ENCODE measurements around the gene EBLN2.
"Not testable (repeated sequence)": the region's sequence is repeated elsewhere in the genome, so short reads cannot be mapped to it uniquely, and the experiment has no call there.

The EBLN2 gene

GRCh38 chr3:73066243-73066642 lies 4.8 kb downstream of the EBLN2 start:
- not testable (repeated sequence) for DNase-seq

DNA sequence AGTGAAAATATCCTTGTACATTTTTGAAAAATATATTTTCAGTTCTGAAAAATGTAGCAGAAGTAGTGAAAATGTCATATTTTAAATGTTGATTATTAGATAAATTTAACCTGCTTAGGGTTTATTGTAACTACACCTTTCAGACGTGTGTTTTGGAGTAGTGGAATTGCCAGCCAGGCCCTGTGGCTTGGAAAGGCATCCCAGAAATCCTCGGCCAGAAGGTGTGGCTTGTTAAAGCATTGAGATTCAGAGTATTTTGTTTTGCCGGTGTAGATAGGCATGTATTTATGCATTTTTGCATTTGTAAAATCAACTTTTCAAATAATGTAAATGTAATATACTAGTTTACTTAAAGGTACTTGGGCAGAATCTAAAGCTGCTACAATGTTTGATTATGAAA lies 7.0 kb downstream of the EBLN2 start:
- no peak for DNase-seq

- DNase-seq = no peak
Measured at GRCh38 chr3:73069187-73069586, 7.7 kb downstream of the EBLN2 start.

DNA sequence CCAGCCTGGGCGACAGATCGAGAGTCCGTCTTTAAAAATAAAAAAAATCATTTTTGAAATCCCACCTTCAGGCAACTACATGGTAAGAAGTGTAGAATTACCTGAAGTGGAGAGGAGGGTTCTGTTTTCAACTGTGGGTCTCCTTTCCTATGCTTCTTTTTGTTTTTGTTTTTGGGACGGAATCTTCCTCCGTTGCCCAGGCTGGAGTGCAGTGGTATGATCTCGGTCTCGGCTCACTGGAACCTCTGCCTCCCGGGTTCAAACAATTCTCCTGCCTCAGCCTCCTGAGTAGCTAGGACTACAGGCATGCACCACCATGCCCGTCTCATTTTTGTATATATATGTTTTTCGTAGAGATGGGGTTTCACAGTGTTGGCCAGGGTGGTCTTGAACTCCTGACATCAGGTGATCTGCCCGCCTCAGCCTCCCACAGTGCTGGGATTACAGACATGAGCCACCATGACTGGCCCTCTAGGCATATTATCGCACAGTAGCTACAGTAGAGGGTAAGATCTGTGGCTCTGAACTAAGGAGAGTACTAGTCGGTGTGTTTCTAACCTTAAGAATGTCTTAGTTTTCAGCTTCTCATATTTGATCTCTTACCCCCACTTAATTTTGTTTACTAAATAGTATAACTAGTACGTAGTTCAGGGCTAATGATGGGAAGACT lies 8.5 kb downstream of the EBLN2 start:
- DNase-seq = no peak

DNA sequence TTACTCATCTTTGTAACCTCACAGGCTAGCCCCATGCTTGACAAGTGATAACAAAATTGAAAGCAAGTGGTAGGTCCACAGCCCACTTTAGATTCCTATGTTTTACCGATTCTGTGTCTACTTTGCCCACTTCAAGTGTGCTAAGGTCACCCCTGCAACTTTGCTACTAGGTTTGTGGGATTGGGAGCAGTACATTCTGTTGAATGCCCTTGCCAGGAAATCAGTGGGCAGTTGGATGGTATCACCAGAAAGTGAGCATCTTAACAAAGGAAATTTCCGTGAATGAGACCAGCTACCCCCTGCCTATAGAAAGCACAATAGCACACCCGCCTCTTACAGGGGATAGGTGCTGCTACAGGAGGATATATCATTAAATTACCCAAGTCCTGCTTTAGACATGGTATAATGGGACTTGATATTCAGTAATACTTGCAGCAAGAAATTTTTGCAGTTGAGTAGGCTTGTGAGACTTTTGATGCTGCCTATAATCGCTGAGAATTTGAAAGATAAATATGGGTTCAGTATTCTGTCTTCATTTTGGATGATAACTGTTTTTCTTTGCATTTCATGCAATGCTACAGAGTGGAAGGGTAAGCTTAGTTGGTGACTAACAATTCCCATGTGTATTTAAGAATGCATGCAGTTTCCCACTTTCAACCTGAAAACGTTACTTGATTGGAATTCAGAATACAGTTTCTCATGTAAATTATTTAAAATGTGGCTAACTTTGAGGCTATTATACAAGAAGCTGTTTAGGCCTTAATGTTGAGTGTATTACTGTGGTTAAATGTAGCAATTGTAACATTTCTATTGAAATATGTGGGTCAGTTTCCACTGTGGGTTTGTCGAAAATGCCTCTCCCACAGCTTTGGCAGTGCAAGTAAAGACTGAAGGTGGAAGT lies 9.5 kb downstream of the EBLN2 start:
- no peak for DNase-seq

- DNase-seq = no peak
Measured at GRCh38 chr3:73071952-73072351, 10.5 kb downstream of the EBLN2 start.

DNA sequence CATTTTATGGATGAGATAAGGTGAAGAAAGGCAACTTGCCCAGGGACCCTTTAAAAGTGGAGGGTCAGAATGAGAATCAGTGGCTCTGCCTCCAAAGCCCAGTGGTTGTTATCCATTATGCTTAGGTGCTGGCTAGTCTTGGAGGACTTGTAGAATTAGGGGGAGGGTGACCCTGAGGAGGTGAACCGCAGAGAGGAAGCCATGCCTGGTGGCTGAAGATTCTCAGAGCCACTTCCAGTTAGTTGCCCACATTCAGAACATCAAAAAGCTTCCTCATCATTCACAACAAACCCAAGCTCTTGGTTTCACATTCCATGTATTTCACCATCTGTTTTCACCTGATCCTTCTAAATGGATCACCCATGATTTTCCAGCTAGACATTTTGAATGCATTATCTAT lies 11.2 kb downstream of the EBLN2 start:
- DNase-seq = no peak

- DNase-seq = no peak
Measured at GRCh38 chr3:73073091-73073707, 11.7 kb downstream of the EBLN2 start.

DNA sequence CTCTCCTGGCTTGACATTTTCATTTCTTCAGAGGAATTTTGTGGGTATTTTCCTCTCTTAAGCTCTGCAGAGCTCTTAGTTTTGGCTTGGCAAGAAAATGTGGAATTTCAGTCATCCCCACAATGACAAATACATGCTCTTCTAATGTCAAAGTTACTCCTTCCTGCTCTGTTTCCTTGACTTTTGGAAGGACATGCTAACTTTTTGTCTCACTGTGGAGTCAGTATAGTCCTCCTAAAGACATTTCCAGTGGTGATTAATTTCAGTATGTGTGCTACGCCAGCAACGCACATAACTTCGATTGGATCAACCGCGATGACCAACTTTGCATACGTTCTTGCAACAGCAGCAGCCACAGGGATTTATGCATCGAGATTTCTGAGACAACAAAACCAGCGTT lies 13.3 kb downstream of the EBLN2 start:
- DNase-seq = no peak

GRCh38 chr3:73080216-73080966 lies 18.9 kb downstream of the EBLN2 start:
- DNase-seq = no peak

DNA sequence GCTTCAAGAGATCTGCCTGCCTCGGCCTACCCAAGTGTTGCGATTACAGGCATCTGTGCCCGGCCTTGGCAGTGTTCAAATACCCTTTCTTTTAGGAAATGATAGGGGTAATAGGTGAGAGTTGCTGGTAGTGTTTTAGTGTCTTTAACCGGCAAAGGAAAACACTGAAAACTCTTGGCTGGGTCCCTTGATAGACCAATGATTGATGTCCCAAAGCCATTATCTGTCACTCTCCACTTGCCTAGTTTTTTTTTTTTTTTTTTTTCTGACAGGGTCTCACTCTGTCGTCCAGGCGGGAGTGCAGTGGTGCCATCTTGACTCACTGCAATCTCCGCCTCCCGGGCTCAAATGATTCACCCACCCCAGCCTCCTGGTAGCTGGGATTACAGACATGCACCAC lies 19.7 kb downstream of the EBLN2 start:
- DNase-seq = no peak

- no peak for DNase-seq
Measured at GRCh38 chr3:73084170-73084569, 22.7 kb downstream of the EBLN2 start.

- no peak for DNase-seq
Measured at GRCh38 chr3:73086071-73086494, 24.6 kb downstream of the EBLN2 start.

DNA sequence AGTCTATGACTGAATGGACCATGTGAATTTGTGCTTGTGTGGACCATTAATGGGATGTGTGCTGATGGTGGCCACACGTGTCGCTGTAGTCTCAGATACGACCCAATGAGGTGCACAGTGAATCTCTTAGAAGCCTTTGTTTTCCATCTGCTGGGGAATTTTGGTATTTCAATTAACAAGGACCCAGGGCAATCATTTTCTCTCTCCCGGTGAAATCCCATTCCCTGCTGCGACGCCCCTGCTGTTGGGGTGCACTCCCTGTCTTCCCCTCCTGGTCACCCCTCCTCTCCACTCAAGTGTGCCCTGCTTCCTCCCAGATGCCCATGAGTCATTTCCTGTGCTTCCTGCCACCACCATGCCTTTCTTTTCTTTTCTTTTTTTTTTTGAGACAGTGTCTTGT lies 32.7 kb downstream of the EBLN2 start:
- DNase-seq = no peak

GRCh38 chr3:73094951-73095350 lies 33.5 kb downstream of the EBLN2 start:
- no peak for DNase-seq

- DNase-seq = no peak
Measured at GRCh38 chr3:73096169-73096568, 34.7 kb downstream of the EBLN2 start.

- DNase-seq = no peak
Measured at GRCh38 chr3:73098026-73098425, 36.6 kb downstream of the EBLN2 start.

GRCh38 chr3:73098873-73099272 lies 37.4 kb downstream of the EBLN2 start:
- DNase-seq = no peak

DNA sequence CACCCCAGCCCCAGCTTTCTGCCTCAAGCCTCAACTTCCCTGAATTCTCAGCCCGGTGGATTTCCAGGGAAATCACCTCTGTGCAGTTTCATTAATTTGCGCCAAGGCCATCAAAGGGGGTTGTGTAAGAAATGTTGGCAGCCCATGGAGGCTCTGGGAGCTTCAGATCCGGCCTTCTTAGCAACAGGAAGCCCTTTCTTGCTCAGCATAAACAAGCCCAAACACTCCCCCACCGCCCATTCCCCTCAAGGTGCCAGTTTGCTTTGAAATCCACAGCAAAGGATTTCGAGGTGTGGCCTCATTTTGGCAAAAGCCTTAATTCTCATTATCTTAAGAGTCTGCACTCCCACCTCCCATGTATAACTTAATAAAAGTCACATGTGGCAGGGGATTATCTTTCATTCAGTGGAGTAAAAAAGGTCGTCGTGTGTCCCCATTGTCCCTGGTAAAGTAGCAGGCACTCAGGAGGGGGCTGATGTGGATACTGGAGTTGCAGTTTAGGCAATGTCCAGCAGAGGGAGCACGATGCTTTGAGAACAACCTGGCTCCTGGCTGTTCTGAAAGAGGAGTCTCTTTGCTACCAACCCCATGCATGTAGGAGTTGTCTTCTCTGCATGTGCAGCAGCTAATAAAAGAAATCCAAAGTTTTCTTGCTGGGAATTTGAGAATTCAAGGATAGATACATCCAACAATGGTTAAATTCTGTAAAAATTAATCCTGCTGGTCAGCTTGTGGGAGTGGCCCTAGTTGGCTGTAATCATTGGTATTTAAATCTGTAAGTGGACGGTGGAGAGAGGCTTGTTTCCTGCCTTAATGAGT lies 39.5 kb downstream of the EBLN2 start:
- peak; percentile 63 for DNase-seq

GRCh38 chr3:73101881-73102280 lies 40.4 kb downstream of the EBLN2 start:
- no peak for DNase-seq

DNA sequence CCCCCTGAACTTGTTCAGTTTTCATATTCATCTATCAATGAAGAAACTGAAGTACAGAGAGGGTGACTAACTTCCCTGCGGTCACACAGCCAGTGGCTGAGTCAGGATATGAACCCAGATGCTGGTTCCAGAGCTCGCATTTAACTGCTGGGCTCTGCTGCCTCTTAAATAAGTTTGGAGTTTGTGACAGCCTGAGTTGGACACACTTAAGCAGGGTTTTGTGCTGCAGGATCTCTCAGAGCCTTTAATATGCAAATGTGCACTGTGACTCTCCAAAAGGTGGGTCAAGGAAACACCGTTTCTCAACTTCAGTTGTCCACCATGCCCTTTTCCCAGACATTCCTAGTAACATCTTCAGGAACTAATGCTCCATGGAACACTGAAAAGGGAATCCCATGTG lies 45.8 kb downstream of the EBLN2 start:
- no peak for DNase-seq

DNA sequence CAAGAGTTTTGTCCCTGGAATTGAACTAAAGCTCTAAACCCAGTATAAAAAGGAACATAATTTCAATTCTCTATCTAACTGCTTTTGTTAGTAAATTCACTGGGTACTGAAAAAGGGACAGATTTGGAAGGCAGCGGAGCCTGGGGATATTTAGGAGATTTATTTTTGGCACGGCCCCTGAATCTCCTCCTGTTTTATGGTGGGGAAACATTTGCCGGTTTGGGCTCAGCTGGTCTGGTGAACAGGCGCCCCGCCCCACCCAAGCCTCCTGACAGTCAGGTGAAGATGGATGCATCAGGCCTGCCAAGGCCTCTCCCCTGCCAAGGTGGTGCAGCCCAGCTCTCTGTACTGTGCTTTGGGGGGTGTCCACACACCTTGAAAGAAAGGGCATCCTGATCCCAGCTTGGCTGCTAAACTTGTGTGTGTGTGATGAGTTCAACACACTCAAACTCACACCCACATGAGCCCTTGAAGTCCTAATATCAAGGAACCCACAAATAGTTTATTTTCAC lies 46.3 kb downstream of the EBLN2 start:
- no peak for DNase-seq

All from CD4-positive, alpha-beta T cell treated with Interleukin-15 for 1 hour (primary cell).